Left ventricle myocardium superior (tissue), 1 donor: ENCODE data around the gene PAGE1. TPM values are rescaled to one million over a fixed set of nuclear protein-coding genes. Genes with fewer than 3 reads are reported as not detected.
"Not testable (repeated sequence)": the region's sequence is repeated elsewhere in the genome, so short reads cannot be mapped to it uniquely, and the experiment has no call there.

Experiments used
- ATAC-seq: fragments of 200-7000 bp; cut with Tn5 transposase; one replicate; pipeline ENCODE4 v1.9.1; 2020; ENCODE audit warnings: mild to moderate bottlenecking, moderate library complexity
- DNase-seq: peaks from one replicate; pipeline ENCODE4 v3.0.0-alpha.2; 2020
- intact Hi-C: fragments of 100-400 bp; cut with micrococcal nuclease; formaldehyde crosslinking; loops from one replicate; pipeline ENCODE4 v1.11.0; 2022
- long read RNA-seq: library from polyadenylated mRNA; unstranded; transcript quantifications from one replicate; pipeline ENCODE4 v2.0.0, GENCODE V29; 2021
- total RNA-seq: library from RNA; stranded (reverse); fragmentation: NEBNext Ultra II Directional; extraction: Animal tissue kit (Norgen Biotek cat#: 25700); gene quantifications from one replicate; pipeline ENCODE4 v1.2.1, GENCODE V29; 2021
- donor health status: DM: no; HTN: yes; CAD: no; lungs with severe emphysema.

Gene PAGE1, protein sequence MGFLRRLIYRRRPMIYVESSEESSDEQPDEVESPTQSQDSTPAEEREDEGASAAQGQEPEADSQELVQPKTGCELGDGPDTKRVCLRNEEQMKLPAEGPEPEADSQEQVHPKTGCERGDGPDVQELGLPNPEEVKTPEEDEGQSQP
- total RNA-seq, result not detected
- long read RNA-seq, result 0 reads

DNA sequence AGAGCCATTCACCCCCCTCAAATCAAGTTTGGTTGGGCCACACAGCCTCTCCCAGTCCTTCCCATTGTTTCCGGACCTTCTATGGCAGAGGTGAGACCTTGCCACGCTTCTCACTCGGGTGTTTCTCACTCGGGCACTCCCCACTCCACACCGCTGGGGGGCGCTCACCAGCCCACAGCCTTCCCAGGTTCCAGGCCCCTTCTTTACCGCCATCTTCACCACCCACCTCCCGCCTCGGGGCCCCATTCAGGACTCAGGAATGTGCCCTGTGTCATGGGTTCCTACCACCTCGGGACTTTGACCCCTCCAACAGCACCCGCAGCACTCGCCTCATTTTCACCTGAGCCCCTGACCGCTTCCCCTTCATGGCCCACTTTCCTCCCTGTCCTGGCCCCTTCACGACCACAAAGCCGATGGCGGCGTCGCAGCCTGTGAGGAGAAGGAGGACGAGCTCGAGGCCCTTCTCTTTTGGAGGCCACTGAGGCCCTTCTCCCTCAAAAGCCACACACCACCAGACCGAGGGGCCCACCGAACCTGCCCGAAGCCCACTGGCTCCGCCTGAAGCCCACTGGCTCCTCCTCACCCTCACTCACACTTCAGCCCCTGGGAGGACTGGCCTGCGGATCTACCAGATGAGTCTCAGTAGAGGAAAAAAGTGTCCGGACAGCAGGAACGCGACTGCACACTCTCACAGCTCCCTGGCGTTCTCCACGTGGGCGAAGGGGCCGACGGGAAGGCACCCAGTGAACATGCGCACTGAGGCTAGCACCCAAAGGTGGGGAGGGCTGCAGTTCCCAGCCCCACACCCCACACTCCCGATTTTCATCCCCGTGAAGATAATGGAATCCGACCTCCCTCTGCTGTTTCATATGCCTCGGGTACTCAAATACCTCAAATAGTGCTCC is at the start of gene PAGE1:
Gene PAGE1, minus strand, starts transcription at position 709 of the 905 bp plus-strand sequence. CDS start 1,214 bp downstream, outside the sequence.
- intact Hi-C loops, result no loop called here
- ATAC-seq (no peak), DNase-seq (no peak)

DNA sequence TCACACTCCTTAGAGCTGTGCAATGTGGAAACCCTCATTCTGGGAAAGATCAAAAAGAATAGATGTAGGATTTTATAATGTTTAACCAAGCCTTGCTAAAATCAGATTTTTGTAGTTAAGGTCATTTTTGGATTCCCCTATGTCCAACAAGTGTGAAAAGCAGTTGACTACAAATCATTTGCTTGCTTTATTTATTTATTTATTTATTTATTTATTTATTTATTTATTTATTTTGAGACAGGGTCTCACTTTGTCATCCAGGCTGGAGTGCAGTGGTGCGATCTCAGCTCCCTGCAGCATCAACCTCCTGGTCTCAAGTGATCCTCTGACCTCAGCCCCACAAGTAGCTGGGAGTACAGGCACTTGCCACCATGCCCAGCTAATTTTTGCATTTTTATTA is 45.7 kb upstream of the PAGE1 start:
- DNase-seq, ATAC-seq, intact Hi-C loops: not testable (repeated sequence)

DNA sequence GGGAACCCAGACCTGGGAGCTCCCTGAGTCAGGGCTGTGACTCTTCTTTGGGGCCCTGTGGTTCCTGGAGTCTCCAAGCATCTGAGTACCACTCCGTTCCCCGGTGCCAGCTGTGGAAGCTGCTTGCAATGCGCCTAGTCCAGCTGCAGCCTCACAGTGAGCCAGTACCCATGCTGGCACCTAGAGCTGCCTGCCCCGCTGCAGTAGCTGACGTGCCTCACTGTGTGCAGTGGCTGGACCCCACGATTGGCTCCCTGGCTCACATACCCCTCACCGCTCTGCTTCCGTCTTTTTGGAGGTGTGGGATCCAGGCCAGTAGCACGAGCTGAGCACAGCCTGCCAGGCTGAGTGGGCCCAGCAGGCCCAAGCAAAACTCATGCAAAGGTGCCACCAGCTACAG is 32.1 kb upstream of the PAGE1 start:
- intact Hi-C loops, result no loop called here
- ATAC-seq (no peak), DNase-seq (no peak)

DNA sequence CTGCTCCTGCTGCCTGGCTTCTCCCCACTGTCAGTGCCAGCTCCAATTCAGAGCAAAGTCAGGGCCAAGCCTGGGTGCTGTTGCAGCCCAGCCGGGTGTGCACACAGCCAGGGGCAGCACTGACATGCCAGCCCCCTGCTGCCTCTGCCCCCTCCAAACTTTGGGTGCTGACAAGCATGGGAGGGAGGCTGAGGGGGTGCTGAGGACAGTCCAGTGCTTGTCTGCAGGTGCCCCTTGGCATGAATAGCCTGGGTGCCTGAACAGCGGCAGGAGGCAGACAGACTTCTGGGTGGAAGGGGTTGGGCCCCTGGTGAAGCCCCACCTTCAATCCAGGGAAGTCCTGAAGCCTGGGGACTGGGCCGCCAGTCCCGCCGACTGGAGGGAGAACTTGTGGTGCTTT is 31.2 kb upstream of the PAGE1 start:
- ATAC-seq (no peak), DNase-seq (no peak)
- intact Hi-C loops, result no loop called here

DNA sequence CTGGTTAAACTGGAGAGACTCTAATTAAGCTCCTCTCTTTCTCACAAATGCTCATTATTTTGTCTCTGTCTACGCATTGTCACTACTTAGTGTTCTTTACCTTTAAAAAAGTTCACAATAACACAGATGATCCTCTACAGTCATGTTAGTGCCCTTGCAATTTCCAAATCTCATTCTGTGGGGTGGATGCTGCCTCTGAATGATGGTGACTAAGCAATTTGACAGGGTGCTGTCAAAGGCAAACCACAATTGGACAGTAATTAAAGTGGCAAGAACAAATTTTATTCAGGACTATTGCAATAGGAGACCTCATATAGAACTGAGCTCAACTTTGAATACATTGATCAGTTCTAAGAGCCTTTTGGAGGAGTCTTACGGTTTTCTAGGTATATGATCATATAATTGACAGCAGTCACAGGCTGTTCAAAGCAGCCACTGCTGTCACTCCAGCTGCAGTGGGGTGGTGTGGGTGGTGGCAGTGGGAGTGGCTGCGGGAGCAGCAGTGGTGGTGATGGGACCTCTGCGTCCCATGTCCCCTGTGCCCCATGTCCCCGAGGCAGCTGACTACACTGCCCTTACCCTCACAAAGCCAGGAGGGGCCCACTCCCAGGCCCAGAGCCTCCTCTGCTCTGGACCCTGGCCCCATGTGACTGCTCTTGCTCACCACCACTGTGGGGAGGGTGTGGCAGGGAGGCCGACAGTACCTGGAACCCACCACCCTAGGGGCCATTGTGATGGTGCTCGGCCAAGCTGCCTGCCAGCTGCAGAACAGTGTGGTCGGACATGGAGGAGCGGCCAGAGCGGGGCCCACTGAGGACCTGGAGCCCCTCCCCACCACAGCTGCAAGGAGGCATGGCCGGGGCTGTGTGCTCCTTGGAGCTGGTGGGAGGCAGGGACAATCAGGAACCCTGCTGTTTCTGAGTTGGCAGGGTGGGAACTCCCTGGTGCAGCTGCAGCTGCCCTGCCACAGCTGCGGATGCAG is 30.4 kb upstream of the PAGE1 start:
- no peak for ATAC-seq
- no peak for DNase-seq
- intact Hi-C loops, result no loop called here

DNA sequence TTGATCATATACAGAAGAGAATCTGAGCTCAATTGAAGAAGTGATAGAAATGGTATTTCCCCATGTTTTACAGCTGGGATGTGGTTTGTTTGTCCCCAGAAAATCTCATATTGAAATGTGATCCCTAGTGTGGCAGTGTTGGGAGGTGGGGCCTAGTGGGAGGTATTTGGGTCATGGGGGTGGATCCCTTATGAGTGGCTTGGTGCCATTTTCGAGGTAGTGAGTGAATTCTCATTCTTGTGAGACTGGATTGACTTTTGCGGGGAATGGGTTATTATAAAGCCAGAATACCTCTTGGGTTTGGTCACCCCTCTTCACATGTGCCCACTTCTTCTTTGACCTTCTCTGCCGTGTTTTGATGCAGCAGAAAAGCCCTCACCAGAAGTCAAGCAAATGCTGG is 29.6 kb upstream of the PAGE1 start:
- ATAC-seq (no peak), DNase-seq (no peak)
- intact Hi-C loops, result no loop called here

DNA sequence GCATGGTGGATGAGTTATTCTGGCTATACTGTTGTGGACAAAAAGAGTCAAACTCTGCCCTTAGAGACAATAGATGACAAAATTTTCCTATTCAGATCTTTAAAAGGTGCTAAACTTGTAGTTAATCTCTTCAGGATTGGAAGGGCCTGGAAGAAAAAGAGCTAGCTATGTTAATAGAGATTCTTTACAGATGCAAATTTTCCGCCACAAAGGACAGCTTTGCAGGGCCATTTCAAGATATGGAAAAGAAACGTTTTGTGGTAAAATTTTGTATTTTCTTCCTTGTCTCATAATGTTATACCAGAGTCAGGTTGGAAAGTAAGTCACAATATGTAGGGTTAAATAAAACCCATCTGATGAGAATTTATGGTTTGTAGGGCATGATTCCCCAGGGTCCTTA is 24.3 kb upstream of the PAGE1 start:
- DNase-seq, ATAC-seq, intact Hi-C loops: not testable (repeated sequence)

DNA sequence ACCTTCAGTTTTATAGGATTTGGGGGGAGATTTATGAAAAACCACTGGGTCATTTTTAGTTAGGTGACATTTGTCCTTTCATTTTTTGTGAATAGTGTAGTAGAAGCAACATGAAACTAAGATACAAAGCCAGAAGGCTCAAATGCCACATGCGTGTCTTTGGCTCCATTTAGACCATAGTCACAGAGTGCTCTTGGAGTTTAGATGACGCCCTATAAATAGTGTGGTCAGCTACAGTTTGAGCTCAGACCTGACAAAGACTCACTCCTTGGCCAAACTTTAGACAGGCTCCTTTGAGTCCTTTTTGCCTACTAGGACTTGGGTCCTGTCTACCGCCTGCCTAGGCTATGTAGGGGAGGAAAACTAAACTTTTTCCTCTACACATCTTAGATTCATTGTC is 16.8 kb upstream of the PAGE1 start:
- DNase-seq (no peak), ATAC-seq (peak; percentile 57)
- intact Hi-C loops, result no loop called here

DNA sequence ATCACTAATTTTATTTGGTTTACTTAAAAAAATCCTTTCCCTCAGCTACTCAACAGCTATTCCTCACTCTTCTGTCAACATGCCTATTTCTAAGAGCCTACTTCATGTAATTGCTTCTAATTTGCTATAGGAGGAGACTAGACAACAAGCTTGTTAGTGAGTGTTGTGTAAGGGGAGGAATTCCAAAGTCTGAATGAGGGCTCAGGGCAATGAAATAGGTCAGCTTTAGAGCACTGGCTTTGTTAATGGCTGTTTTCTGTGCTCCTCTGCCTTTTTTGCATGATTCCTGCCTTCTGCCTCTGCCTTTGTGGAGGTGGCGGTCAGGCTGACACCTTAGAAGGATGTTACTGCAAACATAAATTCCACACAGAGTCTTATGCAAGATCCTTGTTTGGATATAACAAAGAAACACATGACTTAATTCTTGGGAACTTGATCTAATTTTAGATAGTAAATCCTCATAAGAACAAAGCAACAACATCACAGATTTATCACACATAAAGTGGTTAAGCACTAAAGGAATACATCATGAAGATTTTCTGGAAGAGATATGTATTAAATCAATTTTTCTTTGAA is 15.0 kb upstream of the PAGE1 start:
- DNase-seq, result no peak
- no peak for ATAC-seq
- intact Hi-C loops, result no loop called here

DNA sequence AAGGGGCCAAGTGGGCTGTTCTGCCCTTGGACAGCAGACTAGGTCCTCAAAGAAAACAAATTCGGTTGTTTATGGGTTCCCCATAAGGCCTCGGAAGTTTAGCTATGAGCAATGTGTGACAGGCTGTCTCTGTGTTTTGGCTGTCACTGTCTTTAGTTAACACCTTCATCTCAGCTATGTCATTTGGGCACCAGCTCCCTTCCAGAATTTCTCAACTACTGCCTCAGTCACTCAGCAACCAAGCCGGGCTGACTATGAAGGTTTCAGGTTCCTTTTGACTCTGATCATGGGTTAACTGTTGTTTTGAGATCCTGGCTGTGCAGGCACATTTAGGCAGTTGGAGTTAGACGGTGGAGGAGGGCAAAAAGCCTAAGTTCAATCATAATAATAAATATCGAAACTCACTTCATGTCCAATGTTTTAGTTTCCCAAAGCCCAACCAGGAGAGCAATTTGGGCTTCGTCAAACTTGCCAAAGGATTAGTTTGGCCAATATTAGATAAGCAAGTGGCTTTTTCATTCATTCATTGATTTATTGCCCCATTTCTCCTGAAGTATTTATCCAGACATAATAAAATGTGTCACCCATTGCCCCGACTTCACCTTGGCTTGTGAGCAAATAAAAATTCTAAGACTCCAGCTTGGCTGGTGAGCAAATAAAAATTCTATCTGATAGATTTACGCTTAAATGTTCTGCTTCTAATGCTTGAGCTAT is 9.1 kb upstream of the PAGE1 start:
- DNase-seq, result no peak
- intact Hi-C loops, result no loop called here
- no peak for ATAC-seq

DNA sequence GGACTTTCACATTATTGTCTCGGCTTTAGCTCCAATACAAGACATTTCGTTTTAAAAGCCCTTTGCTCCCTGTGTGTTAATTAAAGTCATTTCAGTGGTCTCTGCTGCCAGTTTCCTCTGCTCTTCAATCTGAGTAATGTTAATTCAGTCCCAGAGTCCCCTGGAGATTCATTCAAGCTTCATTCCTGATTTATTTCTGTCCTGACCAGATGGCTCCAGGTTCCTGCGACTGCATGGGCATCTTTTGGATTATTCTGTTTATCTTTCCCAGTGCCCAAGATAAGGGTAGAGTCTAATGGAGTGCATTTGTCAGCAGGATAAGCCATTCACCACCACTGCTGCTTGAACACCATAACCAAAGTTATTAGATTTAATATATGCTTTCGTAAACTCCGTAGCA is 6.1 kb upstream of the PAGE1 start:
- DNase-seq (no peak), ATAC-seq (no peak)
- intact Hi-C loops, result no loop called here

DNA sequence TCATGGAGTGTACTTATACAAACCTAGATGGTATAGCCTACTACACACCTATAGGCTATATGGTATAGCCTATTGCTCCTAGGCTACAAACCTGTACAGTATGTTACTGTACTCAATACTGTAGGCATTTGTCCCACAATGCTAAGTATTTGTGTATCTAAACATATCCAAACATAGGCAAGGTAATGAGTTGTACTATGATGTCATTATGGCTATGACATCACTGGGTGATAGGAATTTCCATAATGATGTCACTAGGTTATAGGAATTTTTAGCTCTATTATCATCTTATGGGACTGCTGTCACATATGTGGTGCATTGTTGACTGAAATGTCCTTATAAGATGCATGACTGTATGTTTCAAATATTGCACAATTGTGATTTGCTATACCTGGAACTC is 5.5 kb upstream of the PAGE1 start:
- ATAC-seq (no peak), DNase-seq (no peak)
- intact Hi-C loops, result no loop called here

DNA sequence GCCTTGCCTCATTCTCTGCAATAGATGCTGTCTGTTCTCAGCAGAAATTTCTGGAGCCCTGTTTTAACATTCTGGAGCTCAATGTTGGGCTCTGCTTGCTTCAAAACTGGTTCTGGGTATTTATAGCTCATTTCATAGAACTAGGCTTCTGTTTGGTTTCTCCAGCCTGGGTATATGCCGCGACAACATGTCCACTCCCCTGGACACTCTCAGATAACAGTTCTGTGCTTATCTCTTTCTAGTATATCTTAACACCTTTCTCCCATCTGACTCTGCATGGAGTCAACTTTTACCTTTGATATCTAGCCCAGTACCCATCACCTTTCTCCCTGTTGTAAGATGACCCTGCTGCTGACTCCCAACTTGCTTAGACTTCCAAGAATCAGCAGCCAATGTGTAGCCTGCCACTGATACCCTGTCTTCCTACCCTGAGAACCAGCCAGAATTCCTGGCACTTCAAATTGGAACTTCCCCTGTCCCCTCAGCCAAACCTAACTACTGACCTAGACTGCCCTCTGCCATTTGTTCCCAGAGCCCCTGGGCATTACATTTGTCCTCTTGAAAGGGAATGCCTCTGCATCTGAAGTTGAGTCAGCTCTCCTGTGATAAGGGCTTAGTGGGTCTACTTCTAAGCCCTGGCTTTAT is 20.6 kb downstream of the PAGE1 start:
- ATAC-seq (peak; percentile 64), DNase-seq (no peak)
- intact Hi-C loops, result no loop called here

DNA sequence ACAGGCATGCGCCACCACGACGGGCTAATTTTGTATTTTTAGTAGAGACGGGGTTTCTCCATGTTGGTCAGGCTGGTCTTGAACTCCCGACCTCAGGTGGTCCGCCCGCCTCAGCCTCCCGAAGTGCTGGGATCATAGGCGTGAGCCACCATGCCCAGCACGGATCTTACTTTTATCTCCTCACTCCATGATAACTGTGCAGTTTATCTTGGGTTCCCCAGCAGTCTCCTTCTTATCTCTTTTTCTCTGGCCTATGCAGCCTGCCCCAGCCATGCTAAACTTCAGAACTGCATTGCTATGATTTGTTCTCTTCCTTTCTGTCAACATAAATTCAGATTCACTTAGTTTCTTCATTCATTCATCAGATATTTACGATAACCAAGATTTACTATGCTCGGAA is 22.4 kb downstream of the PAGE1 start:
- DNase-seq (no peak), ATAC-seq (no peak)
- intact Hi-C loops, result no loop called here

DNA sequence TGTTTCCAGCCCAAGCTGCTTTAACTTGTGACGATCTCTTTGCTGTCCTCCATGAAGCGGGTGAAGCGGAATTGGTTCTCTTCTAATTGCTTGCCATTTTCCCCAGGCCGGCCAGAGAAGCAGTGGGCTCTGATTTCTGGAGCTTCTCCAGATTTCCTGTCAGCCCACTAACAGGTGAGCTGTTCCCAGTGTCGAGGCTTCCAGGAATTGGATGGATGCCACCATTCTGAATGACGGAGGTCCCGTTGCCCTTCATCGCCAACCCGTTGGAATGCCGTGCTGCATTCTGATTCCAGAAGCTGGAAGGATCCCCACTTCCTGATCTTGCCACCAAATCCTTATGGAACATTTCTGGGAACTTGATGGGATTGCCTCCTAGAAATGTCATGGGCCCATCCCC is 31.0 kb downstream of the PAGE1 start:
- DNase-seq, result no peak
- ATAC-seq, result no peak
- intact Hi-C loops, result no loop called here

DNA sequence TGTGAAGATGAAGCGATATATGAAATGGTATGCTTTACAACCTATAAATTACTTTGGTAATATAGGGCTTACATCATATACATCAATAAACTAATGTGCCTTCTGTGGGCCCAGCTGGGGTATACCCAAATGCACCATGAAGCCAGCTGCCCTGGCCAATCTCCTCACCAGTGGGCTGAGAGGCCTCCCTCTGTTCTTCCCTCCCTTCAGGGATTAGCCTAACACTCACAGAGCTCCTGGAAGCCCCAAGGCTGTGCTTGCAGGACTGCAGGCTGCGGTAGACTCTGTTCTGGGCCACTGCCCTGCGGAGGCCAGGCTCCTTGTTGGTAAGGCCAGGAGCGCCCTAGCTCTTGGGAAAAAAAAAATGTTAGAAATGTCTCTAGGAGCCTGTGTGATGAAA is 33.9 kb downstream of the PAGE1 start:
- intact Hi-C loops, result no loop called here
- DNase-seq (no peak), ATAC-seq (no peak)

DNA sequence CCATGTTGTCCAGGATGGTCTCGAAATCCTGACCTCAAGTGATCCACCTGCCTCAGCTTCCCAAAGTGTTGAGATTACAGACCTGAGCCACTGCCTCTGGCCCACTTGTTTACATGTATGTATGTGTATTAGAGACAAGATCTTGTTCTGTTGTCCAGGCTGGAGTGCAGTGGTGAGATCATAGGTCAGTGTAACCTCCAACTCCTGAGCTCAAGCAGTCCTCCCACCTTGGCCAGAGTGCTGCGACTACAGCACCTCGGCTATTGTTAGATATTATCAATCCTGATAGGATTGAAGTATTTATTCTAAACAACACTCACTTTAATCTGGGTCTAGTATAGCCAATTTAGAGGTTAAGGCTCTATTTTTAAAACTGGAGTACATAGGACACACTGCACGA is 36.0 kb downstream of the PAGE1 start:
- no peak for DNase-seq
- ATAC-seq, result peak; percentile 57
- intact Hi-C loops, result no loop called here

DNA sequence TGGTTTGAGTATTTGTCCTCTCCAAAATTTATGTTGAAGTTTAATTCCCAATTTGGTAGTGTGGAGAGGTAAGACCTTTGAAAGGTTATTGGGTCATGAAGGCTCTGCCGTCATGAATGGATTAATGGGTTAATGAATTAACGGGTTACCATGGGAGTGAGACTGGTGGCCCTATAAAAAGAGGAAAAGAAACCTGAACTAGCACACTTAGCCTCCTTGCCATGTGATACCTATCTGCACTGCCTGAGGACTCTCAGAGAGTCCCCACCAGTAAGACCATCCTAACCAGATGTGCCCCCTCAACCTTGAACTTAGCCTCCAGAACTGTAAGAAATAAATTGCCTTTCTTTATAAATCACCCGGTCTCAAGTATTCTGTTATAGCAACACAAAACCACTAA is 39.3 kb downstream of the PAGE1 start:
- no peak for ATAC-seq
- intact Hi-C loops, result no loop called here
- DNase-seq, result no peak
